ENCODE data around the gene MEGF9. TPM values are rescaled to one million over a fixed set of nuclear protein-coding genes. Genes with fewer than 3 reads are reported as not detected.

MEGF9 gene
- total and polyA plus RNA-seq, 2 donors (not counting 1 experiment from before 2014, with no cell fraction given), result 3.5 to 11.3 TPM

GRCh38 chr9:120579139-120580050 is 134.9 kb downstream of the MEGF9 start:
- no peaks in the 10 kb centered on the region for H3K27me3 Mint-ChIP-seq
- Histone ChIP-seq H3K4me3 (ENCODE audit: control extremely low read depth in 1 of 5, extremely low read depth in 1 of 5, insufficient read depth in 1 of 5, low read depth in 2 of 5, low read length in 4 of 5) (peak overlapping the region; percentile 70 to 92 (median 86)), H3K9ac (ENCODE audit: low read length) (peak overlapping the region; percentile 82), H2AFZ (ENCODE audit: insufficient read depth, low read depth, low read length, poor library complexity, severe bottlenecking) (peak overlapping the region; percentile 97), H3K9me3 (ENCODE audit: control extremely low read depth in 1 of 3, control insufficient read depth in 2 of 3, insufficient read depth in 1 of 3, low read length in 2 of 3) (no peaks in the 10 kb centered on the region), H4K20me1 (ENCODE audit: control insufficient read depth, insufficient read depth, low read length, poor library complexity, severe bottlenecking) (peaks cover 5% of the 10 kb centered on the region), H3K4me2 (replicated peaks; ENCODE audit: low read depth, low read length, poor library complexity, severe bottlenecking) (peak overlapping the region; percentile 78), H3K36me3 (replicated peaks in 1 of 2; ENCODE audit: control extremely low read depth in 1 of 2, control insufficient read depth in 1 of 2, extremely low read depth in 1 of 2, insufficient read depth in 2 of 2, low read length in 1 of 2) (peaks cover 0 to 6% of the 10 kb centered on the region in 2 experiments), H3K79me2 (ENCODE audit: control insufficient read depth, insufficient read depth, low read length) (peaks cover 69% of the 10 kb centered on the region), H3K27ac (ENCODE audit: low read length in 2 of 2) (peak overlapping the region; percentile 77 to 78), H3K4me1 (ENCODE audit: control insufficient read depth in 2 of 2, insufficient read depth in 2 of 2, low read length in 2 of 2) (peaks cover 24 to 31% of the 10 kb centered on the region in 2 donors), H3K27me3 (replicated peaks in 1 of 4; ENCODE audit: control extremely low read depth in 1 of 4, control insufficient read depth in 3 of 4, insufficient read depth in 4 of 4, low read length in 3 of 4) (no peaks in the 10 kb centered on the region)
- ChIA-PET POLR2A (no interaction called here), CTCF (interaction anchor here (0.5 kb wide), 1 partner anchor 47 kb away, joined by 3 read pairs; no protein-coding TSS in a partner anchor)
- peak overlapping the region; percentile 94 for H3K4me3 Mint-ChIP-seq
- intact Hi-C loops (cut with micrococcal nuclease), result loop anchor here (1.0 to 5.0 kb wide), 4 partner anchors 135 to 1688 kb away; partner anchors contain the start of genes MEGF9, MORN5 and NDUFA8
- no peak for DNase-seq
- H3K4me1 Mint-ChIP-seq, result peaks cover 51% of the 10 kb centered on the region
- peak overlapping the region; percentile 93 for H3K27ac Mint-ChIP-seq
- H3K9me3 Mint-ChIP-seq (ENCODE audit: insufficient read depth), result no peaks in the 10 kb centered on the region
- TF ChIP-seq CTCF (IDR thresholded peaks at IDR 0.05) (no peak), EZH2 (IDR thresholded peaks at IDR 0.05; ENCODE audit: borderline replicate concordance, insufficient read depth, low read depth, low read length, poor library complexity, severe bottlenecking) (no peak)
- no peak for ATAC-seq (ENCODE audit: low read depth)
- WGBS (ENCODE audit: insufficient coverage), result 7% methylated on average over 30 of the region's 31 CpGs

GRCh38 chr9:120574473-120574872 is 139.8 kb downstream of the MEGF9 start:
- Mint-ChIP-seq H3K27me3 (no peaks in the 10 kb centered on the region), H3K9me3 (ENCODE audit: insufficient read depth) (no peaks in the 10 kb centered on the region), H3K4me3 (no peak overlapping the region), H3K4me1 (peaks cover 23% of the 10 kb centered on the region), H3K27ac (no peak overlapping the region)
- H3K79me2 ChIP-seq (ENCODE audit: control insufficient read depth, insufficient read depth, low read length), result peaks cover 42% of the 10 kb centered on the region
- H3K4me3 ChIP-seq (ENCODE audit: control extremely low read depth in 1 of 5, extremely low read depth in 1 of 5, insufficient read depth in 1 of 5, low read depth in 2 of 5, low read length in 4 of 5), result no peak overlapping the region
- H2AFZ ChIP-seq (ENCODE audit: insufficient read depth, low read depth, low read length, poor library complexity, severe bottlenecking), result no peak overlapping the region
- no peak overlapping the region for H3K9ac ChIP-seq (ENCODE audit: low read length)
- no peak overlapping the region for H3K4me2 ChIP-seq (replicated peaks; ENCODE audit: low read depth, low read length, poor library complexity, severe bottlenecking)
- whole genome bisulfite sequencing (ENCODE audit: insufficient coverage), result 86% methylated on average over 1 of the region's 2 CpGs
- peaks cover 0 to 30% of the 10 kb centered on the region in 2 experiments for H3K36me3 ChIP-seq (replicated peaks in 1 of 2; ENCODE audit: control extremely low read depth in 1 of 2, control insufficient read depth in 1 of 2, extremely low read depth in 1 of 2, insufficient read depth in 2 of 2, low read length in 1 of 2)
- peaks cover 17% of the 10 kb centered on the region for H4K20me1 ChIP-seq (ENCODE audit: control insufficient read depth, insufficient read depth, low read length, poor library complexity, severe bottlenecking)
- no peak for ATAC-seq (ENCODE audit: low read depth)
- H3K4me1 ChIP-seq (ENCODE audit: control insufficient read depth in 2 of 2, insufficient read depth in 2 of 2, low read length in 2 of 2), result peaks cover 9% of the 10 kb centered on the region in 2 donors
- TF ChIP-seq CTCF (IDR thresholded peaks at IDR 0.05) (no peak), EZH2 (IDR thresholded peaks at IDR 0.05; ENCODE audit: borderline replicate concordance, insufficient read depth, low read depth, low read length, poor library complexity, severe bottlenecking) (no peak)
- POLR2A ChIA-PET, result interaction anchor here (0.6 kb wide), 1 partner anchor 15 kb away, joined by 7 read pairs; no protein-coding TSS in a partner anchor
- CTCF ChIA-PET, result no interaction called here
- no peak for DNase-seq
- H3K27ac ChIP-seq (ENCODE audit: low read length in 2 of 2), result no peak overlapping the region
- H3K9me3 ChIP-seq (ENCODE audit: control extremely low read depth in 1 of 3, control insufficient read depth in 2 of 3, insufficient read depth in 1 of 3, low read length in 2 of 3), result no peaks in the 10 kb centered on the region
- intact Hi-C loops (cut with micrococcal nuclease), result no loop called here
- H3K27me3 ChIP-seq (replicated peaks in 1 of 4; ENCODE audit: control extremely low read depth in 1 of 4, control insufficient read depth in 3 of 4, insufficient read depth in 4 of 4, low read length in 3 of 4), result no peaks in the 10 kb centered on the region
